GM21423 (cell line): ENCODE results near the gene LITAFD.

ENCODE experiments used
- ATAC-seq: cut with Tn5 transposase; IDR thresholded peaks from one replicate; pipeline ENCODE4 v1.9.1; 2021; ENCODE audit warnings: mild to moderate bottlenecking, moderate library complexity; ENCODE audit not compliant: unreplicated experiment

The LITAFD gene

GRCh38 chr16:8890549-8890921, 8.4 kb downstream of the LITAFD start:
- ATAC-seq = no peak

- peak; percentile 22 for ATAC-seq
These were observed 10.0 kb downstream of the LITAFD start for GRCh38 chr16:8892101-8892575.

DNA sequence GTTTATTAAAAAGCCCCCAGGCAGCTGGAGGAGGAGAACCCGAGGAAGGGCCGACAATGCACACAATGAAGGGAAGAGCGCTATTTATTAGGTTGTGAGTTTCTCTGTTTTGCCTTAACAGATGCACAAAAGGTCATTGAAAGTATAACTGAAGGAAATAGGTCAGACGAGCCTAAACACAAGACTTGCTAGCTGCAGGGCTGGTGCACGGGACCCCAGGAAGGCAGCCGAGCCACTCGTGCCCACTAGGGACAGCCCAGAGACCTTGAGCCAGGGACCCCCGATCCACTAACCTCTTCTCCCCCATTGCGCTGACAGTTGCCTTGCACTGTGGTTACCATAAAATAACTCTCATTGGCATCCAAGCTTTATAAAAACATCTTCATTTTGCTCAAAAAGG, 11.3 kb downstream of the LITAFD start:
- ATAC-seq = no peak

- no peak for ATAC-seq
These were observed 12.0 kb downstream of the LITAFD start for GRCh38 chr16:8893976-8894690.

DNA sequence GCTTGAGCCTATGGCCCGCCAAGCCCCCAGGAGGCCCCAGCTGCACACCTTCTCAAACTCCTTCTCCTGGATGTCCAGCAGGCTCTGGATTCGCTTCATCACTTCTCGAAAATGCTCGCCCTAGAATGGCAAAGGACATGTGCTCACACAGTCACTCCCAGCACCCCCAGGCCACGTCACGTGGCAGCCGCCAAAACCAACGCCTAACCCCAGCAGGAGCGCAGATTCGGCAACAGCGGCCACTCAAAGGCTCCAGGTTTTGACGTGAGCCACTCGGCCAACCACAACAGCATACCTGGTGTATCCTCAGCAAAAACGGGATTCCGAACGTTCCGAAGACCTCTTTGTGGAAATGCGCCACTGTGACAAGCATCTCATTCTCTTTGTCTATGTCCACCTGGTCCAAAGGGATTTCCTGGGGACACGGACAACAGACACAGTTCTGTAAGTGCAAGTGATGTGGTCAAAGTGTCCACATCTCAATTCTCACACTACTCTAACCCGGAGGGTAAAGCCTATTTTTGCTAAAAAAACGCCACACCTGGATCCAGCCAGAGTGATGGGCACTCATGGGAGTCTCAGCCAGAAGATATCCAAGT, 12.7 kb downstream of the LITAFD start:
- ATAC-seq = no peak

GRCh38 chr16:8898660-8899318, 16.6 kb downstream of the LITAFD start:
- ATAC-seq = no peak

- ATAC-seq = peak; percentile 46
These were observed 17.7 kb downstream of the LITAFD start for GRCh38 chr16:8899709-8900317.

- ATAC-seq = no peak
These were observed 18.2 kb downstream of the LITAFD start for GRCh38 chr16:8900343-8900742.

DNA sequence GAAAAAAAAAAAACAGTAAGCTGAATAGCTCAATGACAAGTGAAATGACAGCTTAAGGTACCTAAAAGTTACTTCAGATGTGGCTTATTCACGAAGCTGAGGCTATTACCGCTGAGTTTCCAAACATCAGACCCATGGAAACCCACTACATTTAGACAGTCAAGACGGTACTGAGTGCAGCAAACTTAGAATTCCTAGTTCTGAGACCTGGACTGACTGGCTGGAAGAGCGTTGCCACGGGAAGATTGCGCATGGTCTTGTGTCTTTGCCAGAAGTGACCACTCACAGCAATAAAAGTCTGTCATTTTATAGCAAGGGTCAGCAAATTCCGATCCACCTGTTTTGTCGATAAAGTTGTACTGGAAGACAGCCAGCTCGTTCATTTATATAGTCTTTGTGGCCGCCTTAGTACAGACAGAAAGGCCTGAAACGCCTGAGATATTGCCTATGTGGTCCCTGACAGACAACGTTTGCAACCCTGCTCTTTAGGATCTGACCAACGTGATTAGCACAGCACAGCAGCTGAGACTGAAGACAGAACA, 19.2 kb downstream of the LITAFD start:
- ATAC-seq = no peak

DNA sequence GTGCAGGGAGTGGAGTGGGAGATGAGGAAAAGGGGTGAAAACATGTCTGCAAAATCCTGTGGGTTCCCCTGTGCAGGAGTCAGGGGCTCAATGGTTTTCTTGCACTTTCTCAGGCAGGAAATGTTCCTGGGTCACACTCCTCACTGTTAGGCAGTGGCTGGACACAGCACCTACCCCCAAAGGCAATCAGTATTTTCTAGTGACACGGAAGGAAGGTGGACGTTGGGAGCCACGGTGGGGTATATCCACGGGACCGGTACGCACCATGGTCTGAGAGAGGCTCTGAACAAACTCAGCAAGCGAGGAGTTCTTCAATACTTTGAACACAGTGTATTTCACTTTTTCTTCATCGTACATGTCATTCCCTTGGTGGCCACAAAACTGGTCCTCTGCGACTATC, 20.9 kb downstream of the LITAFD start:
- no peak for ATAC-seq

DNA sequence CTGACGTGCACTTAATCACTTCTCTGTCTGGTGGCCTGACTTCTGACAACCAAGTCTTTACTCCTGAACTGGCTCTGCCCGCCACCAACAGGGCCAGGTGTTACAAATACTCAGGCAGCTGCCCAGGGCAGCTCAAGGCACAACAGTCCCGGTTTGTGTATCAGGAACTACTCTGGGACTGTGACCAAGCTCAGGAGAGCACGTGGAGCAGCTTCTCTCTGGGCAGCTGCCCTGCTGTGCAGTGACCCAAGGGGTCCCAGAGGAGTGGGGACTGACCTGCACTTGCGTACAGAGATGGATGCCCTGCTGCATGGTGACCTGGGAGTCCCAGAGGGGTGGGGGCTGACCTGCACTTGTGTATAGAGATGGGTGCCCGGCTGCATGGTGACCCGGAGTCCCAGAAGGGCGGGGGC, 21.9 kb downstream of the LITAFD start:
- ATAC-seq = no peak

DNA sequence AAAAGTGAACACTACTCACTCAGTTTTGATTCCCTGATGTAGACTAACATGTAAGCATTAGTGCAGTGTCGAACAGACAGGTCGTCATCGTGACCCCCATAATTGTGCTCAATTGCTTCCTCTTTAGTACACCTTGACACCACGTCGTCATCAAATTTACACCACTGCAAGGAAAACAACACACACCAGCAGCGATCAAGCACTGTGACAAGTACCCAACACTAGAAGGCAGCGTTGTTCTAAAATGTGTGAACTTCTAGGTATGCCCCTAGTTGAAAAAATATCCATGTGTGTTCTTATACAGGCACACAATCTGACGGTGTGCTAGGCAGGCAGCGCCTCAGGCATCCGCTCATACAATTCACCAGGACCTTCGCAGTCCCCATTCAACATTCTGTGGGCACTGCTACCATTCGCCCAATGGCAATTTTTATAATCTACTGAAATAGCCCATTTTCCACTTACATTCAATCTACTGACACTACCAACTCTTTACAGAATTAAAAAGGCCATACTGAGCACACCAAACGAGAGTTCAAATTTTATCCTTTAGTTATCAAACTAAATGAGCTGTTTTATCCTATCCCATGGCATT, 23.1 kb downstream of the LITAFD start:
- ATAC-seq = no peak

- no peak for ATAC-seq
These were observed 23.8 kb downstream of the LITAFD start for GRCh38 chr16:8905795-8906591.

DNA sequence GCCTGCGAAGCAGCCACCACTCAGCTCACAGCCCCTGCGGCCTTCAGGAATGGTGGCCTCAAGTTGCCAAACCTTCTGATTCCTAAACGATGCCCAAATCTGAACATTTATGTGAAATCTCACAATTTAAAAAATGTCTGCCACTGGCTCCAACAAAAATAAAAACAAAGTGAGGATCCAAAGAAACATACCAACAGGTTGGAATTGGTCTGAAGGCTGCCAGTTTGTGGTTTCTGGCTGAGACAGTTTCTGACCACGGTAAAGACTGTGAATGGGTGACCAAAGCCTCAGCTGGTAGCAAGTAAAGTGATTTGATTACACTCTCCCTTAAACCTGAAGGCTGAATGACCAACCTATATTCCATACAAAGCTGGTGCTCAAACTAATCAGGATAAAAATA, 24.9 kb downstream of the LITAFD start:
- no peak for ATAC-seq

DNA sequence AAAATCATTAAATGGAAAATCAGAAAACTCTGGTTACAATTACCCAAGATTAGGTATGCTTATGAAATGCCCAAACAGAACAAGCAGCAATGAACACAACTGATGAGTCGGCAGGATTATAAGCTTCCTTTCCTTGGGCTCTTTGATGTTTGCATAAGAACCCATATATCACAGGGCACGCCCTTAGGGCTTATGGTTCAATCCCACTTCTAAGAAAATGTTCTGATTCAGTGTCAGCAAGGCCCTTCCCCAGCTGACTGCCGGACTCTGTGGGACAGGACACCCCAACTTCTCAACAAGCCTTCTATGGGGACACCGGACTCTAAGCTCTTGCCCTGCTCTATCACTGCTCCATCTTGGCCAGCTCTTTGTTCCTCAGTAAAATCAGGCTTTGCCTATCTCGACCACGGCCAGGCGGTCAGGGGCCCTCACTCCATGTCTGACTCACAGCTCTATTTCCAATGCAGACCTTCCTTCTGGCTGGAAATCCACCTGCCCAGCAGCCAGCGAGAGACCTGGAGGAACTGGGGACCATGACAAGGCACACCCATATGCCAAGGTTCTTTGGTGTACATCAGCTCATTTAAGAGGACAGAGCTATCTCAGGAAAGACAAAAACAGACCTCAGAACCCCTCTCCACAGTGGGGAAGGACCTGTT, 26.8 kb downstream of the LITAFD start:
- ATAC-seq = no peak

DNA sequence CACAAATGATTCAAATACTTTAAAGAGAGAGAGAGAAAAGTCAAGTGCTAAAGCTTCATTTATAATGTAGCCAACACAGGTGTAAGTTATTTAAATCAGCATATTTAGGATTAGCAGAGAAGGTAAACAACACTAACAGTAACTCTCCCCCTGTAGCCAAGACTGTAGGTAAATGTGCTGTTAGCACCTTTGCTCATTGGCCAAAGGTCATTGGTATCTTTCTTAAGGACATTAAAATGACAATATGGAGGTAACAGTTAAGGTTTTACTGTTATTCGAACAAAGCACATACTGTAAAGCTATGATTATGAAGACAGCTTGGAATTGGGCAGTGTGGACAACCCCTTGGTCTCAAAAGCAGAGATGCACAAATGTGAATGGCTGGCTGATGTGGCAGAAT, 28.7 kb downstream of the LITAFD start:
- no peak for ATAC-seq

GRCh38 chr16:8912793-8913192, 30.6 kb downstream of the LITAFD start:
- no peak for ATAC-seq

- no peak for ATAC-seq
These were observed 31.9 kb downstream of the LITAFD start for GRCh38 chr16:8914098-8914497.

- ATAC-seq = no peak
These were observed 33.7 kb downstream of the LITAFD start for GRCh38 chr16:8915722-8916301.
